SK-N-SH (cell line): Measurements from ENCODE around the gene PIGZ. TPM values are rescaled to one million over a fixed set of nuclear protein-coding genes. Genes with fewer than 3 reads are reported as not detected.

Experiments used
- CTCF ChIA-PET: fragments of 300-600, 350-600 bp; formaldehyde crosslinking; extraction: SDS; loops from one replicate; lab custom pipeline; 2021; lab: Yijun Ruan, JAX
- POLR2A ChIA-PET: fragments of 350-600 bp; sonication (Branson Sonifier 250); formaldehyde crosslinking; extraction: SDS; loops from one replicate; lab custom pipeline; 2020; ENCODE audit warnings: antibody characterized with exemption, inconsistent platforms; lab: Yijun Ruan, JAX
- DNase-seq: peaks from one replicate; pipeline ENCODE4 v3.0.0; 2012
- H2AFZ ChIP-seq: fragments of 200-600 bp; sonication (generic); 2 replicates; pipeline ENCODE4 v1.8.1; 2016; ENCODE audit warnings: antibody characterized with exemption, mild to moderate bottlenecking, low read depth
- H3F3A ChIP-seq: fragments of 200-600 bp; sonication (generic); replicated peaks from 2 replicates; pipeline ENCODE3; 2016; ENCODE audit warnings: antibody characterized with exemption, mild to moderate bottlenecking; ENCODE audit not compliant: insufficient read depth
- H3K27ac ChIP-seq, 2 experiments: fragments of 200-500 bp in 1 of 2; fragments of 200-600 bp in 1 of 2; sonication (Bioruptor generic) in 1 of 2; sonication (generic), shearing (Covaris generic) in 1 of 2; 2 replicates each; pipeline versions ENCODE4 v1.5.1 to v1.6.1; 2014 to 2016; ENCODE audit warnings: low read depth in 2 of 2, inconsistent platforms in 1 of 2, low read length in 1 of 2, mild to moderate bottlenecking in 1 of 2, mixed read lengths in 1 of 2
- H3K27me3 ChIP-seq: fragments of 200-600 bp; sonication (generic), shearing (Covaris generic); 2 replicates; pipeline ENCODE4 v1.6.1; 2016; ENCODE audit warnings: mixed run types; ENCODE audit not compliant: insufficient read depth
- H3K36me3 ChIP-seq, 2 experiments: fragments of 200-500 bp in 1 of 2; fragments of 200-600 bp in 1 of 2; sonication (Bioruptor generic) in 1 of 2; sonication (generic) in 1 of 2; replicated peaks in 1 of 2; 2 replicates each; pipeline versions ENCODE3 to v1.5.1; 2014 to 2016; ENCODE audit warnings: low read length in 1 of 2, mild to moderate bottlenecking in 1 of 2; ENCODE audit not compliant: insufficient read depth in 2 of 2, control insufficient read depth in 1 of 2
- H3K4me1 ChIP-seq, 2 experiments: fragments of 200-500 bp in 1 of 2; fragments of 200-600 bp in 1 of 2; sonication (Bioruptor generic) in 1 of 2; sonication (generic), shearing (Covaris generic) in 1 of 2; 2 replicates each; pipeline versions ENCODE4 v1.5.1 to v1.6.1; 2014 to 2016; ENCODE audit warnings: low read depth in 1 of 2, low read length in 1 of 2, mixed run types in 1 of 2; ENCODE audit not compliant: insufficient read depth in 2 of 2, control insufficient read depth in 1 of 2
- H3K4me2 ChIP-seq: fragments of 200-600 bp; sonication (generic), shearing (Covaris generic); 2 replicates; pipeline ENCODE4 v1.6.1; 2017; ENCODE audit warnings: mixed run types
- H3K4me3 ChIP-seq, 2 experiments: fragments of 200-500 bp in 1 of 2; fragments of 200-600 bp in 1 of 2; sonication (Bioruptor generic) in 1 of 2; sonication (generic), shearing (Covaris generic) in 1 of 2; 2 replicates each; pipeline versions ENCODE4 v1.5.1 to v1.8.1; 2014 to 2016; ENCODE audit warnings: low read depth in 2 of 2, inconsistent platforms in 1 of 2, low read length in 1 of 2, mild to moderate bottlenecking in 1 of 2, mixed read lengths in 1 of 2, moderate library complexity in 1 of 2
- H3K79me2 ChIP-seq: fragments of 200-600 bp; sonication (generic); 2 replicates; pipeline ENCODE4 v1.8.1; 2017; ENCODE audit warnings: mild to moderate bottlenecking; ENCODE audit not compliant: insufficient read depth
- H3K9ac ChIP-seq: fragments of 200-600 bp; sonication (generic); 2 replicates; pipeline ENCODE4 v1.6.1; 2017; ENCODE audit warnings: mixed run types
- H3K9me2 ChIP-seq: fragments of 200-600 bp; sonication (generic); 2 replicates; pipeline ENCODE4 v1.6.1; 2017; ENCODE audit warnings: mixed run types
- H3K9me3 ChIP-seq: fragments of 200-600 bp; sonication (generic); 2 replicates; pipeline ENCODE4 v1.6.1; 2017; ENCODE audit warnings: mixed run types, mild to moderate bottlenecking, moderate library complexity
- H4K20me1 ChIP-seq: fragments of 200-600 bp; sonication (generic); 2 replicates; pipeline ENCODE4 v1.6.1; 2017; ENCODE audit warnings: mild to moderate bottlenecking, mixed run types; ENCODE audit not compliant: insufficient read depth
- EP300 ChIP-seq, 2 experiments: IDR thresholded peaks; 2 replicates each; pipeline versions ENCODE4 v1.4.0 to v1.6.1; 2012; ENCODE audit warnings: borderline replicate concordance in 1 of 2, low read depth in 1 of 2, low read length in 1 of 2
- FOSL2 ChIP-seq: IDR thresholded peaks from 2 replicates; pipeline ENCODE4 v1.4.0; 2012; ENCODE audit warnings: low read depth, mild to moderate bottlenecking, moderate library complexity, borderline replicate concordance
- FOXJ3 ChIP-seq: sonication (generic); formaldehyde crosslinking; IDR thresholded peaks from 2 replicates; pipeline ENCODE4 v1.5.1; 2020; ENCODE audit warnings: mild to moderate bottlenecking, missing genetic modification reagents
- FOXM1 ChIP-seq: IDR thresholded peaks from 2 replicates; pipeline ENCODE4 v1.4.0; 2012; ENCODE audit warnings: low read depth, mild to moderate bottlenecking
- GATA2 ChIP-seq: sonication (generic); formaldehyde crosslinking; IDR thresholded peaks from 2 replicates; pipeline ENCODE4 v1.5.0; 2020; ENCODE audit warnings: mild to moderate bottlenecking, missing genetic modification reagents
- JUND ChIP-seq: IDR thresholded peaks from 2 replicates; pipeline ENCODE4 v1.4.0; 2012
- MEF2A ChIP-seq: IDR thresholded peaks from 2 replicates; pipeline ENCODE4 v1.4.0; 2012; ENCODE audit warnings: low read depth, borderline replicate concordance
- MXI1 ChIP-seq: IDR thresholded peaks from 2 replicates; pipeline ENCODE4 v1.6.1; 2012; ENCODE audit warnings: mild to moderate bottlenecking, low read depth, low read length, improper control_type of control experiment
- NFIC ChIP-seq: IDR thresholded peaks from 2 replicates; pipeline ENCODE4 v1.4.0; 2012; ENCODE audit warnings: borderline replicate concordance
- NRF1 ChIP-seq: IDR thresholded peaks from 2 replicates; pipeline ENCODE4 v1.6.1; 2012; ENCODE audit warnings: low read depth, mild to moderate bottlenecking, low read length
- POLR2AphosphoS5 ChIP-seq: IDR thresholded peaks from 2 replicates; pipeline ENCODE4 v1.6.1; 2012; ENCODE audit warnings: low read depth, low read length
- RAD21 ChIP-seq: IDR thresholded peaks from 2 replicates; pipeline ENCODE4 v1.6.1; 2012; ENCODE audit warnings: mild to moderate bottlenecking, low read length
- RCOR1 ChIP-seq: fragments of 150-350 bp; IDR thresholded peaks from 2 replicates; pipeline ENCODE4 v1.6.1; 2017; ENCODE audit warnings: antibody characterized with exemption, low read length
- SIN3A ChIP-seq: IDR thresholded peaks from 2 replicates; pipeline ENCODE4 v1.6.1; 2012; ENCODE audit warnings: low read depth, mild to moderate bottlenecking, low read length, moderate library complexity, borderline replicate concordance
- TEAD4 ChIP-seq: IDR thresholded peaks from 2 replicates; pipeline ENCODE4 v1.4.0; 2012; ENCODE audit warnings: mild to moderate bottlenecking, borderline replicate concordance; ENCODE audit not compliant: insufficient read depth
- USF1 ChIP-seq: IDR thresholded peaks from 2 replicates; pipeline ENCODE4 v1.4.0; 2012; ENCODE audit warnings: low read depth, borderline replicate concordance
- YY1 ChIP-seq: IDR thresholded peaks from 2 replicates; pipeline ENCODE4 v1.4.0; 2012; ENCODE audit warnings: low read depth, mild to moderate bottlenecking
- WGBS: methylation state at CpG from one replicate; pipeline ENCODE4 v1.1.6; 2017; ENCODE audit warnings: low lambda C conversion rate; 5-methylcytosine and 5-hydroxymethylcytosine counted together
- polyA plus RNA-seq, 3 experiments: library from polyadenylated mRNA; depleted of rRNA; stranded (reverse); fragments of >200 nt; gene quantifications; 2 replicates each; pipeline ENCODE4 v1.2.3, GENCODE V29; 2012
- TF ChIP-seq, protein P1 (sequence below): IDR thresholded peaks from 2 replicates; pipeline ENCODE4; 2012
- TF ChIP-seq, protein P2 (sequence below): IDR thresholded peaks from 2 replicates; pipeline ENCODE4 v1.4.0; 2012; ENCODE audit warnings: low read depth
- TF ChIP-seq, protein P3 (sequence below): IDR thresholded peaks from 2 replicates; pipeline ENCODE4 v1.4.0; 2012; ENCODE audit warnings: low read depth, borderline replicate concordance

PIGZ gene
- polyA plus RNA-seq, 1 of the 3 experiments (the other 2 are of a cell fraction), result 5.0 TPM

DNA sequence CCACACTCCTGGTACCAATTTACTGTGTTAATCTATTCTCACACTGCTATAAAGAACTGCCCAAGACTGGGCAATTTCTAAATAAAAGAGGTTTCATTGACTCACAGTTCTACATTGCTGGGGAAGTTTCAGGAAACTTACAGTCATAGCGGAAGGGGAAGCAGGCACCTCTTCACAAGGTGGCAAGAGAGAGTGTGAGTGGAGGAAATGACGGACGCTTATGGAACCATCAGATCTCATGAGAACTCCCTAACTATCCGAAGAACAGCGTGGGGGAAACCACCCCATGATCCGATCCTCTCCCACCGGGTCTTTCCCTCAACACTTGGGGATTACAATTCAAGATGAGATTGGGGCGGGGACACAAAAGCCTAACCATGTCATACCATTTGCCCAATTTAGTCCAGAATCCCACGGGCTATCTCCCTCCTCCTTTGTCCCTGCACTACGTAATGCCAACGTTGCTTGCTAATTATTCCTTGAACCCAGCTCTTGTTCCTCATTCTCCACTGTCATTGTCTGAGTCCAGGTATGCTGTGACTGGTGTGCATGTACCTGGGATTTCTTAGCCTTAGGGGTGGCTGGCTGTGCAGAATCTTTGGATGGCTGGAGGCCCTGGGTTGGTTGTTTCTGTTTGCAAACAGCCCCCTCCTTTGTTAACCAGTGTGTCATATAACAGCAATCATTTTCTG lies 3.4 kb downstream of the PIGZ start:
- Histone ChIP-seq H3K79me2 (no peaks in the 10 kb centered on the region), H3K4me3 (no peak overlapping the region), H3K27ac (no peak overlapping the region), H3K9me3 (no peaks in the 10 kb centered on the region)
- TF ChIP-seq EP300 (IDR thresholded peaks at IDR 0.05; ENCODE audit: borderline replicate concordance in 1 of 2, low read depth in 1 of 2, low read length in 1 of 2) (no peak), FOXM1 (no peak), NFIC (no peak), GATA2 (CRISPR knock-in tag) (no peak), FOSL2 (no peak)
- TF ChIP-seq, all 33 proteins: peak for 0
- no peaks in the 10 kb centered on the region for H4K20me1 ChIP-seq
- 96% methylated on average over 11 of the region's 11 CpGs for WGBS
- no peaks in the 10 kb centered on the region for H3K9me2 ChIP-seq
- CTCF ChIA-PET, result no interaction called here
- POLR2A ChIA-PET, result no interaction called here
- H3K4me1 ChIP-seq, result peaks cover 0 to 6% of the 10 kb centered on the region in 2 experiments; a peak in 1 of 4 replicates
- DNase-seq, result no peak
- H3K27me3 ChIP-seq, result no peaks in the 10 kb centered on the region
- H2AFZ ChIP-seq, result no peak overlapping the region
- H3K36me3 ChIP-seq, result no peaks in the 10 kb centered on the region
- no peak overlapping the region for H3K4me2 ChIP-seq
- no peaks in the 10 kb centered on the region for H3F3A ChIP-seq
- no peak overlapping the region for H3K9ac ChIP-seq

- Histone ChIP-seq H3K27ac (no peak overlapping the region), H3K9me2 (no peaks in the 10 kb centered on the region), H2AFZ (no peak overlapping the region), H3K4me1 (peaks cover 0 to 6% of the 10 kb centered on the region in 2 experiments; a peak in 1 of 4 replicates), H3F3A (no peaks in the 10 kb centered on the region), H3K36me3 (no peaks in the 10 kb centered on the region), H3K9me3 (no peaks in the 10 kb centered on the region), H4K20me1 (no peaks in the 10 kb centered on the region), H3K4me2 (no peak overlapping the region), H3K27me3 (no peaks in the 10 kb centered on the region), H3K79me2 (no peaks in the 10 kb centered on the region), H3K9ac (no peak overlapping the region), H3K4me3 (no peak overlapping the region)
- no peak for DNase-seq
- WGBS, result 96% methylated on average over 2 of the region's 2 CpGs
- TF ChIP-seq, protein P1, sequence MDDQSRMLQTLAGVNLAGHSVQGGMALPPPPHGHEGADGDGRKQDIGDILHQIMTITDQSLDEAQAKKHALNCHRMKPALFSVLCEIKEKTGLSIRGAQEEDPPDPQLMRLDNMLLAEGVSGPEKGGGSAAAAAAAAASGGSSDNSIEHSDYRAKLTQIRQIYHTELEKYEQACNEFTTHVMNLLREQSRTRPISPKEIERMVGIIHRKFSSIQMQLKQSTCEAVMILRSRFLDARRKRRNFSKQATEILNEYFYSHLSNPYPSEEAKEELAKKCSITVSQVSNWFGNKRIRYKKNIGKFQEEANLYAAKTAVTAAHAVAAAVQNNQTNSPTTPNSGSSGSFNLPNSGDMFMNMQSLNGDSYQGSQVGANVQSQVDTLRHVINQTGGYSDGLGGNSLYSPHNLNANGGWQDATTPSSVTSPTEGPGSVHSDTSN, result no peak
- TF ChIP-seq JUND (no peak), NFIC (no peak), EP300 (IDR thresholded peaks at IDR 0.05; ENCODE audit: borderline replicate concordance in 1 of 2, low read depth in 1 of 2, low read length in 1 of 2) (no peak), YY1 (no peak), RCOR1 (no peak), POLR2AphosphoS5 (no peak), SIN3A (no peak), MEF2A (no peak), TEAD4 (no peak), RAD21 (no peak), USF1 (no peak), FOXJ3 (CRISPR knock-in tag) (no peak), NRF1 (no peak), MXI1 (no peak), GATA2 (CRISPR knock-in tag) (no peak)
- TF ChIP-seq, protein P2, sequence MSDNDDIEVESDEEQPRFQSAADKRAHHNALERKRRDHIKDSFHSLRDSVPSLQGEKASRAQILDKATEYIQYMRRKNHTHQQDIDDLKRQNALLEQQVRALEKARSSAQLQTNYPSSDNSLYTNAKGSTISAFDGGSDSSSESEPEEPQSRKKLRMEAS, result no peak
- TF ChIP-seq, protein P3, sequence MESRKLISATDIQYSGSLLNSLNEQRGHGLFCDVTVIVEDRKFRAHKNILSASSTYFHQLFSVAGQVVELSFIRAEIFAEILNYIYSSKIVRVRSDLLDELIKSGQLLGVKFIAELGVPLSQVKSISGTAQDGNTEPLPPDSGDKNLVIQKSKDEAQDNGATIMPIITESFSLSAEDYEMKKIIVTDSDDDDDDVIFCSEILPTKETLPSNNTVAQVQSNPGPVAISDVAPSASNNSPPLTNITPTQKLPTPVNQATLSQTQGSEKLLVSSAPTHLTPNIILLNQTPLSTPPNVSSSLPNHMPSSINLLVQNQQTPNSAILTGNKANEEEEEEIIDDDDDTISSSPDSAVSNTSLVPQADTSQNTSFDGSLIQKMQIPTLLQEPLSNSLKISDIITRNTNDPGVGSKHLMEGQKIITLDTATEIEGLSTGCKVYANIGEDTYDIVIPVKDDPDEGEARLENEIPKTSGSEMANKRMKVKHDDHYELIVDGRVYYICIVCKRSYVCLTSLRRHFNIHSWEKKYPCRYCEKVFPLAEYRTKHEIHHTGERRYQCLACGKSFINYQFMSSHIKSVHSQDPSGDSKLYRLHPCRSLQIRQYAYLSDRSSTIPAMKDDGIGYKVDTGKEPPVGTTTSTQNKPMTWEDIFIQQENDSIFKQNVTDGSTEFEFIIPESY, result no peak
- ChIA-PET POLR2A (no interaction called here), CTCF (no interaction called here)
These were observed 5.0 kb downstream of the PIGZ start for GRCh38 chr3:196963631-196963953.
